ENCODE measurements around the gene CDK14. TPM values are rescaled to one million over a fixed set of nuclear protein-coding genes. Genes with fewer than 3 reads are reported as not detected.

The CDK14 gene
- total and polyA plus RNA-seq, 2 of the 8 experiments (the other 6 are each of a cell fraction or from before 2014, with no cell fraction given): 5.5 to 47.3 TPM

GRCh38 chr7:90701021-90701420 lies 104.9 kb downstream of the CDK14 start:
- H2BK20ac ChIP-seq (ENCODE audit: low read length): no peak overlapping the region
- no peaks in the 10 kb centered on the region for H3K36me3 ChIP-seq (ENCODE audit: control insufficient read depth in 2 of 4, insufficient read depth in 4 of 4, low read length in 3 of 4)
- no peak overlapping the region for H3K14ac ChIP-seq (ENCODE audit: insufficient read length)
- H3K9me3 ChIP-seq (ENCODE audit: insufficient read depth in 2 of 2, low read depth in 1 of 2, low read length in 1 of 2): no peaks in the 10 kb centered on the region
- no peaks in the 10 kb centered on the region for H4K20me1 ChIP-seq (replicated peaks in 1 of 2; ENCODE audit: control insufficient read depth in 1 of 2, insufficient read depth in 2 of 2, low read length in 2 of 2)
- H3K56ac ChIP-seq (replicated peaks; ENCODE audit: insufficient read length, low read depth, low read length): no peak overlapping the region
- H3K27me3 ChIP-seq (replicated peaks in 1 of 4; ENCODE audit: control insufficient read depth in 3 of 4, extremely low read depth in 1 of 4, insufficient read depth in 3 of 4, low read length in 3 of 4): no peaks in the 10 kb centered on the region
- DNase-seq (ENCODE audit: low read depth in 1 of 2, low spot score in 2 of 2) (no peak), FAIRE-seq (no peak)
- no peaks in the 10 kb centered on the region for H3K79me2 ChIP-seq (ENCODE audit: control insufficient read depth in 1 of 2, insufficient read depth in 2 of 2, low read length in 2 of 2)
- 88% methylated on average over 3 of the region's 3 CpGs; no CpG with 5 or more reads in 1 of the 2 experiments for WGBS, 2 experiments (ENCODE audit: extremely low coverage in 1 of 2, insufficient coverage in 1 of 2, insufficient read length in 1 of 2, insufficient replicate concordance in 2 of 2, low coverage in 1 of 2, low lambda C conversion rate in 2 of 2, missing lambda C conversion rate in 1 of 2)
- no peak overlapping the region for H2BK5ac ChIP-seq (ENCODE audit: low read depth, low read length)
- H3K23me2 ChIP-seq (ENCODE audit: low read depth, low read length): no peaks in the 10 kb centered on the region
- no peak overlapping the region for H4K8ac ChIP-seq (ENCODE audit: extremely low read depth, insufficient read depth, low read length)
- no peak overlapping the region for H2BK15ac ChIP-seq (ENCODE audit: low read length)
- no peak overlapping the region for H2AK5ac ChIP-seq (ENCODE audit: low read depth, low read length)
- H2BK12ac ChIP-seq (ENCODE audit: low read depth, low read length): no peak overlapping the region
- no peaks in the 10 kb centered on the region for H3K79me1 ChIP-seq (ENCODE audit: low read depth, low read length)
- H3K4ac ChIP-seq (replicated peaks; ENCODE audit: insufficient read length, low read depth, low read length): no peak overlapping the region
- CTCF ChIA-PET (ENCODE audit: partially characterized antibody): interaction anchor here (0.6 to 1.7 kb wide), 12 partner anchors 8 to 91 kb away, joined by 3 to 7 read pairs (median 3); no protein-coding TSS in a partner anchor
- no peak overlapping the region for H3K18ac ChIP-seq (ENCODE audit: extremely low read depth, low read length)
- H3K27ac ChIP-seq (ENCODE audit: low read depth, low read length): no peak overlapping the region
- H3K9ac ChIP-seq (replicated peaks in 1 of 4; ENCODE audit: extremely low read depth in 1 of 4, low read depth in 3 of 4, low read length in 3 of 4): no peak overlapping the region
- no peak overlapping the region for H2AFZ ChIP-seq (ENCODE audit: low read length)
- no peak overlapping the region for H4K5ac ChIP-seq (ENCODE audit: insufficient read length, low read depth, low read length)
- H3K4me2 ChIP-seq (ENCODE audit: insufficient read depth in 1 of 2, low read depth in 2 of 2, low read length in 2 of 2): no peak overlapping the region
- H3K4me3 ChIP-seq (ENCODE audit: extremely low read depth in 1 of 4, insufficient read depth in 2 of 4, low read depth in 3 of 4, low read length in 4 of 4): no peak overlapping the region
- POLR2A ChIA-PET (ENCODE audit: partially characterized antibody): no interaction called here
- H4K91ac ChIP-seq (replicated peaks; ENCODE audit: insufficient read length, low read length): no peak overlapping the region
- no peak overlapping the region for H2BK120ac ChIP-seq (replicated peaks; ENCODE audit: low read depth, low read length)
- no peak overlapping the region for H3K23ac ChIP-seq (ENCODE audit: insufficient read length)
- peaks cover 0 to 8% (median 2%) of the 10 kb centered on the region in 4 experiments; a peak in 2 of 7 replicates for H3K4me1 ChIP-seq (replicated peaks in 1 of 4; ENCODE audit: control insufficient read depth in 3 of 4, insufficient read depth in 4 of 4, low read length in 3 of 4)
- TF ChIP-seq SP4 (IDR thresholded peaks at IDR 0.05; ENCODE audit: low read length) (no peak), CEBPB (IDR thresholded peaks at IDR 0.05; ENCODE audit: low read depth, low read length) (no peak), BCL11A (IDR thresholded peaks at IDR 0.05; ENCODE audit: low read depth in 2 of 2, low read length in 2 of 2) (no peak), ATF2 (IDR thresholded peaks at IDR 0.05; ENCODE audit: low read length) (no peak), SP1 (IDR thresholded peaks at IDR 0.05; ENCODE audit: low read depth, low read length) (no peak), USF2 (IDR thresholded peaks at IDR 0.05; ENCODE audit: low read length) (no peak), PHF8 (conservative IDR thresholded peaks at IDR 0.05; ENCODE audit: low read depth, low read length) (no peak), SIRT6 (IDR thresholded peaks at IDR 0.05; ENCODE audit: low read length) (no peak), ZNF274 (IDR thresholded peaks at IDR 0.05; ENCODE audit: borderline replicate concordance, extremely low read depth, low read length) (no peak), RXRA (IDR thresholded peaks at IDR 0.05; ENCODE audit: insufficient read depth, low read depth, low read length) (no peak), FOSL1 (IDR thresholded peaks at IDR 0.05; ENCODE audit: insufficient read depth, low read depth, low read length) (no peak), CBX8 (IDR thresholded peaks at IDR 0.05; ENCODE audit: borderline replicate concordance, low read depth, low read length) (no peak)
